HEK293T (cell line): Measurements from ENCODE around the gene MZT1.

Source experiments
- CTCF ChIA-PET: fragments of 350-600 bp; formaldehyde crosslinking; extraction: SDS; loops from one replicate; lab custom pipeline; 2021; ENCODE audit warnings: antibody characterized with exemption, inconsistent platforms; lab: Yijun Ruan, JAX
- POLR2A ChIA-PET: fragments of 350-600 bp; formaldehyde crosslinking; extraction: SDS; loops from one replicate; lab custom pipeline; 2020; ENCODE audit warnings: antibody characterized with exemption, inconsistent platforms; lab: Yijun Ruan, JAX
- DNase-seq: peaks from one replicate; pipeline ENCODE4 v3.0.0; 2012; ENCODE audit warnings: mixed read lengths; ENCODE audit errors: extremely low spot score
- ARNT ChIP-seq: fragments of 450-650 bp; IDR thresholded peaks from 2 replicates; pipeline ENCODE4 v1.6.1; 2017; ENCODE audit warnings: mild to moderate bottlenecking
- ELF4 ChIP-seq: fragments of 450-650 bp; IDR thresholded peaks from 2 replicates; pipeline ENCODE4 v1.6.1; 2017; ENCODE audit warnings: antibody characterized with exemption
- FOXA1 ChIP-seq: fragments of 450-650 bp; IDR thresholded peaks from 2 replicates; pipeline ENCODE4 v1.6.1; 2016; ENCODE audit warnings: mild to moderate bottlenecking
- FOXM1 ChIP-seq: fragments of 450-650 bp; IDR thresholded peaks from 2 replicates; pipeline ENCODE4 v1.6.1; 2017; ENCODE audit warnings: mild to moderate bottlenecking, borderline replicate concordance
- HDGF ChIP-seq: fragments of 450-650 bp; IDR thresholded peaks from 2 replicates; pipeline ENCODE4 v1.6.1; 2017; ENCODE audit warnings: antibody characterized with exemption, borderline replicate concordance
- L3MBTL2 ChIP-seq: fragments of 450-650 bp; conservative IDR thresholded peaks from 2 replicates; pipeline ENCODE4 v1.6.1; 2016; ENCODE audit warnings: mild to moderate bottlenecking
- NFRKB ChIP-seq: fragments of 450-650 bp; IDR thresholded peaks from 2 replicates; pipeline ENCODE4 v1.6.1; 2016; ENCODE audit warnings: mild to moderate bottlenecking, moderate library complexity
- TARDBP ChIP-seq: fragments of 450-650 bp; IDR thresholded peaks from 2 replicates; pipeline ENCODE4 v1.6.1; 2016
- TF ChIP-seq, protein P1 (sequence below): fragments of 450-650 bp; IDR thresholded peaks from 2 replicates; pipeline ENCODE4 v1.6.1; 2016

MZT1 gene

DNA sequence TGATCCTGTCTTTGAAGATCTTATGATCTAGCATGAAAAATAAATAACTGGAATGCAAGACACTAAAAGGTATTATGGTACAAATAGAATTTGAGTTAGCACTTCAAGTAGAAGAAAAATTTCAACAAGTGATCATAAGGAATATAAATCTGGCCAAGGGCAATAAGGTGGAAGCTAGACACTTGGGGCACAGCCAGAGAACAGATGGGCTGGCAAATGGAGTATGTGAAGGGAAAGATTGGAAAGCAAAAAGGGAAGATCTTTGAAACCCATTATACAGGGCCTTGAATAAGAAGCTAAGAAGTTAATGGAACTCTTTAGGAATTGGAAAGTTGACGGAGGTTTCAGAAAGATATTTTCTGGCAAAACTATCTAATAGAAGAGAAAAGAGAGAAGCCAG lies 61.0 kb downstream of the MZT1 start:
- TF ChIP-seq NFRKB (no peak), HDGF (no peak)
- TF ChIP-seq, protein P1, sequence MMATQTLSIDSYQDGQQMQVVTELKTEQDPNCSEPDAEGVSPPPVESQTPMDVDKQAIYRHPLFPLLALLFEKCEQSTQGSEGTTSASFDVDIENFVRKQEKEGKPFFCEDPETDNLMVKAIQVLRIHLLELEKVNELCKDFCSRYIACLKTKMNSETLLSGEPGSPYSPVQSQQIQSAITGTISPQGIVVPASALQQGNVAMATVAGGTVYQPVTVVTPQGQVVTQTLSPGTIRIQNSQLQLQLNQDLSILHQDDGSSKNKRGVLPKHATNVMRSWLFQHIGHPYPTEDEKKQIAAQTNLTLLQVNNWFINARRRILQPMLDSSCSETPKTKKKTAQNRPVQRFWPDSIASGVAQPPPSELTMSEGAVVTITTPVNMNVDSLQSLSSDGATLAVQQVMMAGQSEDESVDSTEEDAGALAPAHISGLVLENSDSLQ, result no peak
- DNase-seq, result no peak
- ChIA-PET CTCF (interaction anchor here (0.6 to 0.8 kb wide), 2 partner anchors 11 to 1656 kb away, joined by 3 read pairs; no protein-coding TSS in a partner anchor), POLR2A (no interaction called here)

GRCh38 chr13:72662548-72662947 lies 64.9 kb downstream of the MZT1 start:
- ChIA-PET POLR2A (no interaction called here), CTCF (no interaction called here)
- no peak for DNase-seq
- no peak for TF ChIP-seq L3MBTL2
- no peak for TF ChIP-seq TARDBP
- TF ChIP-seq ARNT, result no peak
- no peak for TF ChIP-seq NFRKB
- TF ChIP-seq, protein P1, result no peak
- no peak for TF ChIP-seq FOXM1
- TF ChIP-seq FOXA1, result no peak
- no peak for TF ChIP-seq ELF4
